ENCODE results near the gene TBCK.

Gene TBCK

GRCh38 chr4:106343865-106344646 is 28.0 kb upstream of the TBCK start:
- no peak for TF ChIP-seq Cebpa-rat (IDR thresholded peaks at IDR 0.05)
- Histone ChIP-seq H3K27me3 (no peaks in the 10 kb centered on the region), H3K9me3 (peaks cover 15% of the 10 kb centered on the region), H4K20me1 (peaks cover 52% of the 10 kb centered on the region), H3K4me3 (no peak overlapping the region), H3K4me1 (peaks cover 4% of the 10 kb centered on the region; the same call in 1 of the 2 replicates), H3K27ac (no peak overlapping the region), H3K4me2 (no peak overlapping the region), H3K9ac (no peak overlapping the region), H3K36me3 (peaks cover 59% of the 10 kb centered on the region)

- H4K20me1 ChIP-seq = peaks cover 52% of the 10 kb centered on the region
- peaks cover 68% of the 10 kb centered on the region for H3K36me3 ChIP-seq
- H3K4me3 ChIP-seq = no peak overlapping the region
- H3K9me3 ChIP-seq = peaks cover 33% of the 10 kb centered on the region
- no peaks in the 10 kb centered on the region for H3K4me1 ChIP-seq
- no peak overlapping the region for H3K9ac ChIP-seq
- TF ChIP-seq Cebpa-rat (IDR thresholded peaks at IDR 0.05) = no peak
- H3K27me3 ChIP-seq = no peaks in the 10 kb centered on the region
- no peak overlapping the region for H3K27ac ChIP-seq
- H3K4me2 ChIP-seq = no peak overlapping the region
Observed at GRCh38 chr4:106340774-106341173, 24.8 kb upstream of the TBCK start.

GRCh38 chr4:106339431-106339830 is 23.4 kb upstream of the TBCK start:
- H3K27me3 ChIP-seq = no peaks in the 10 kb centered on the region
- no peak overlapping the region for H3K27ac ChIP-seq
- no peak for TF ChIP-seq Cebpa-rat (IDR thresholded peaks at IDR 0.05)
- peaks cover 80% of the 10 kb centered on the region for H3K36me3 ChIP-seq
- H3K9me3 ChIP-seq = peaks cover 33% of the 10 kb centered on the region
- no peak overlapping the region for H3K4me3 ChIP-seq
- no peak overlapping the region for H3K9ac ChIP-seq
- no peak overlapping the region for H3K4me2 ChIP-seq
- H3K4me1 ChIP-seq = no peaks in the 10 kb centered on the region
- peaks cover 46% of the 10 kb centered on the region for H4K20me1 ChIP-seq

GRCh38 chr4:106338671-106339070 is 22.7 kb upstream of the TBCK start:
- no peak overlapping the region for H3K4me3 ChIP-seq
- no peak for TF ChIP-seq Cebpa-rat (IDR thresholded peaks at IDR 0.05)
- H3K4me2 ChIP-seq = no peak overlapping the region
- no peaks in the 10 kb centered on the region for H3K27me3 ChIP-seq
- no peak overlapping the region for H3K27ac ChIP-seq
- peaks cover 87% of the 10 kb centered on the region for H3K36me3 ChIP-seq
- no peaks in the 10 kb centered on the region for H3K4me1 ChIP-seq
- H4K20me1 ChIP-seq = peaks cover 39% of the 10 kb centered on the region
- peaks cover 33% of the 10 kb centered on the region for H3K9me3 ChIP-seq
- H3K9ac ChIP-seq = no peak overlapping the region

- Histone ChIP-seq H3K4me1 (no peaks in the 10 kb centered on the region), H3K9me3 (peaks cover 33% of the 10 kb centered on the region), H3K4me3 (no peak overlapping the region), H3K36me3 (peaks cover 91% of the 10 kb centered on the region), H3K4me2 (no peak overlapping the region), H3K9ac (no peak overlapping the region), H4K20me1 (peaks cover 32% of the 10 kb centered on the region), H3K27ac (no peak overlapping the region), H3K27me3 (no peaks in the 10 kb centered on the region)
- no peak for TF ChIP-seq Cebpa-rat (IDR thresholded peaks at IDR 0.05)
Observed at GRCh38 chr4:106337916-106338315, 21.9 kb upstream of the TBCK start.

GRCh38 chr4:106336618-106337017 is 20.6 kb upstream of the TBCK start:
- no peak overlapping the region for H3K9ac ChIP-seq
- no peak for TF ChIP-seq Cebpa-rat (IDR thresholded peaks at IDR 0.05)
- H3K4me3 ChIP-seq = no peak overlapping the region
- peaks cover 19% of the 10 kb centered on the region; the same call in 1 of the 2 replicates for H4K20me1 ChIP-seq
- no peaks in the 10 kb centered on the region for H3K27me3 ChIP-seq
- H3K36me3 ChIP-seq = peaks cover 85% of the 10 kb centered on the region
- no peak overlapping the region for H3K4me2 ChIP-seq
- no peak overlapping the region for H3K27ac ChIP-seq
- H3K4me1 ChIP-seq = no peaks in the 10 kb centered on the region
- peaks cover 33% of the 10 kb centered on the region for H3K9me3 ChIP-seq

GRCh38 chr4:106334741-106335470 is 18.9 kb upstream of the TBCK start:
- peaks cover 83% of the 10 kb centered on the region for H3K36me3 ChIP-seq
- peaks cover 19% of the 10 kb centered on the region for H3K9me3 ChIP-seq
- H3K4me2 ChIP-seq = no peak overlapping the region
- no peak overlapping the region for H3K27ac ChIP-seq
- H3K9ac ChIP-seq = no peak overlapping the region
- TF ChIP-seq Cebpa-rat (IDR thresholded peaks at IDR 0.05) = no peak
- no peaks in the 10 kb centered on the region for H3K27me3 ChIP-seq
- H3K4me1 ChIP-seq = no peaks in the 10 kb centered on the region
- H4K20me1 ChIP-seq = peaks cover 7% of the 10 kb centered on the region
- no peak overlapping the region for H3K4me3 ChIP-seq

- H3K27ac ChIP-seq = no peak overlapping the region
- H3K9ac ChIP-seq = no peak overlapping the region
- no peaks in the 10 kb centered on the region for H3K4me1 ChIP-seq
- no peak overlapping the region for H3K4me3 ChIP-seq
- peaks cover 11% of the 10 kb centered on the region for H3K9me3 ChIP-seq
- H4K20me1 ChIP-seq = peaks cover 15% of the 10 kb centered on the region
- peaks cover 85% of the 10 kb centered on the region for H3K36me3 ChIP-seq
- TF ChIP-seq Cebpa-rat (IDR thresholded peaks at IDR 0.05) = no peak
- no peak overlapping the region for H3K4me2 ChIP-seq
- no peaks in the 10 kb centered on the region for H3K27me3 ChIP-seq
Observed at GRCh38 chr4:106333186-106333585, 17.2 kb upstream of the TBCK start.

GRCh38 chr4:106329041-106329618 is 13.1 kb upstream of the TBCK start:
- Histone ChIP-seq H3K4me3 (no peak overlapping the region), H3K9me3 (no peaks in the 10 kb centered on the region), H3K4me1 (no peaks in the 10 kb centered on the region), H3K27ac (no peak overlapping the region), H3K27me3 (no peaks in the 10 kb centered on the region), H3K9ac (no peak overlapping the region), H3K36me3 (peaks cover 70% of the 10 kb centered on the region), H3K4me2 (no peak overlapping the region), H4K20me1 (peaks cover 16% of the 10 kb centered on the region; the same call in 1 of the 2 replicates)
- TF ChIP-seq Cebpa-rat (IDR thresholded peaks at IDR 0.05) = no peak

GRCh38 chr4:106325800-106326199 is 9.8 kb upstream of the TBCK start:
- Histone ChIP-seq H3K9ac (no peak overlapping the region), H3K4me2 (no peak overlapping the region), H3K4me1 (no peaks in the 10 kb centered on the region), H3K36me3 (peaks cover 58% of the 10 kb centered on the region), H4K20me1 (peaks cover 42% of the 10 kb centered on the region), H3K27me3 (no peaks in the 10 kb centered on the region), H3K9me3 (peaks cover 6% of the 10 kb centered on the region), H3K27ac (no peak overlapping the region), H3K4me3 (no peak overlapping the region)
- no peak for TF ChIP-seq Cebpa-rat (IDR thresholded peaks at IDR 0.05)
